Transverse colon (tissue), 4 donors: ENCODE data around the gene HMGN4.

Experiments used
- EP300 ChIP-seq: sonication (generic); formaldehyde crosslinking; IDR thresholded peaks from one replicate; pipeline ENCODE4 v1.6.1; 2017; ENCODE audit warnings: antibody characterized with exemption, low read depth
- POLR2A ChIP-seq: fragments of 450-650 bp; IDR thresholded peaks from one replicate; pipeline ENCODE4 v1.6.1; 2016; ENCODE audit warnings: antibody characterized with exemption, mild to moderate bottlenecking, moderate library complexity
- POLR2AphosphoS5 ChIP-seq, 3 donors: sonication (generic); formaldehyde crosslinking; IDR thresholded peaks; one replicate each; pipeline ENCODE4 v1.6.1; 2016; ENCODE audit warnings: antibody characterized with exemption in 3 of 3
- TF ChIP-seq, protein P1 (sequence below), 5 experiments: fragments of 200-600 bp in 3 of 5; fragments of 450-650 bp in 2 of 5; sonication (generic) in 3 of 5; IDR thresholded peaks; 1 replicate in 2 of 5; 2 replicates in 3 of 5; pipeline ENCODE4 v1.5.1; 2016 to 2017; ENCODE audit warnings: antibody characterized with exemption in 5 of 5, inconsistent platforms in 3 of 5, mild to moderate bottlenecking in 2 of 5, moderate library complexity in 1 of 5

DNA sequence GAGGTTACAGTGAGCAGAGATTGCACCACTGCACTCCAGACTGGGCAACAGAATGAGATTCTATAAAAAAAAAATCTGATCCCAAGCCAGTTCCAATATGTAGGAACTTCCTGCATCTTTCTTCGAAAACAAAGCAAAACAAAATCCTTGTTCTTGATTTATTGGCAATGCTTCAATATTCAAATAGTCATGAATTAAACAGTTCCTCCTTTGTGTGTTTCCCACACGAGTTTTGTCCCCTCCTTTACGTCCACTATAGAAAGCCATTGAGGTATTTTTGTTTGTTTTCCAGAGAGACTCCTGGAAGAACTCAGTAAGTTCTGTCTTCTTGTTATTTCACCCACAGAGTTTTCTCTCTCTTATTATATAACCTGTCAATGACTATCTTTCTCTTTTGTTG is 30.5 kb upstream of the HMGN4 start:
- TF ChIP-seq, protein P1, sequence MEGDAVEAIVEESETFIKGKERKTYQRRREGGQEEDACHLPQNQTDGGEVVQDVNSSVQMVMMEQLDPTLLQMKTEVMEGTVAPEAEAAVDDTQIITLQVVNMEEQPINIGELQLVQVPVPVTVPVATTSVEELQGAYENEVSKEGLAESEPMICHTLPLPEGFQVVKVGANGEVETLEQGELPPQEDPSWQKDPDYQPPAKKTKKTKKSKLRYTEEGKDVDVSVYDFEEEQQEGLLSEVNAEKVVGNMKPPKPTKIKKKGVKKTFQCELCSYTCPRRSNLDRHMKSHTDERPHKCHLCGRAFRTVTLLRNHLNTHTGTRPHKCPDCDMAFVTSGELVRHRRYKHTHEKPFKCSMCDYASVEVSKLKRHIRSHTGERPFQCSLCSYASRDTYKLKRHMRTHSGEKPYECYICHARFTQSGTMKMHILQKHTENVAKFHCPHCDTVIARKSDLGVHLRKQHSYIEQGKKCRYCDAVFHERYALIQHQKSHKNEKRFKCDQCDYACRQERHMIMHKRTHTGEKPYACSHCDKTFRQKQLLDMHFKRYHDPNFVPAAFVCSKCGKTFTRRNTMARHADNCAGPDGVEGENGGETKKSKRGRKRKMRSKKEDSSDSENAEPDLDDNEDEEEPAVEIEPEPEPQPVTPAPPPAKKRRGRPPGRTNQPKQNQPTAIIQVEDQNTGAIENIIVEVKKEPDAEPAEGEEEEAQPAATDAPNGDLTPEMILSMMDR (IDR thresholded peaks at IDR 0.05): no peak
- no peak for TF ChIP-seq POLR2A
- TF ChIP-seq POLR2AphosphoS5 (IDR thresholded peaks at IDR 0.05): no peak
- TF ChIP-seq EP300: no peak
